HepG2 (cell line): ENCODE data around the gene CDK18. TPM values are rescaled to one million over a fixed set of nuclear protein-coding genes. Genes with fewer than 3 reads are reported as not detected.
A peak's percentile ranks its signal among the peaks of the same experiment; 100 is the strongest.

ENCODE experiments used
- ADNP ChIP-seq: sonication (generic); formaldehyde crosslinking; IDR thresholded peaks from 2 replicates; pipeline ENCODE4 v1.4.0; 2020; ENCODE audit warnings: missing genetic modification reagents
- CHD2 ChIP-seq: IDR thresholded peaks from 2 replicates; pipeline ENCODE4 v1.6.1; 2011; ENCODE audit warnings: low read depth, low read length, improper control_type of control experiment
- DZIP1 ChIP-seq: sonication (generic); formaldehyde crosslinking; IDR thresholded peaks from 2 replicates; pipeline ENCODE4 v1.5.0; 2020; ENCODE audit warnings: mild to moderate bottlenecking, missing genetic modification reagents
- ELF1 ChIP-seq: sonication (generic); formaldehyde crosslinking; IDR thresholded peaks from 2 replicates; pipeline ENCODE4 v1.4.0; 2020; ENCODE audit warnings: missing genetic modification reagents
- HDAC2 ChIP-seq: sonication (generic); formaldehyde crosslinking; IDR thresholded peaks from 2 replicates; pipeline ENCODE4 v1.4.0; 2020; ENCODE audit warnings: missing genetic modification reagents
- JUND ChIP-seq: sonication (generic); formaldehyde crosslinking; IDR thresholded peaks from 2 replicates; pipeline ENCODE4 v1.8.0; 2022; ENCODE audit warnings: mild to moderate bottlenecking, missing genetic modification reagents
- KMT2B ChIP-seq: IDR thresholded peaks from 2 replicates; pipeline ENCODE4 v1.6.1; 2016; ENCODE audit warnings: missing genetic modification reagents, missing compliant biosample characterization
- MEIS2 ChIP-seq: sonication (generic); formaldehyde crosslinking; IDR thresholded peaks from 2 replicates; pipeline ENCODE4 v1.9.0; 2021; ENCODE audit warnings: mild to moderate bottlenecking, missing genetic modification reagents
- NFE2L1 ChIP-seq: sonication (generic); formaldehyde crosslinking; IDR thresholded peaks from 2 replicates; pipeline ENCODE4 v1.4.0; 2020; ENCODE audit warnings: missing genetic modification reagents, mild to moderate bottlenecking, borderline replicate concordance
- PHF20 ChIP-seq: sonication (generic); formaldehyde crosslinking; IDR thresholded peaks from 2 replicates; pipeline ENCODE4 v1.5.0; 2020; ENCODE audit warnings: mild to moderate bottlenecking, missing genetic modification reagents
- RXRB ChIP-seq: IDR thresholded peaks from 2 replicates; pipeline ENCODE4 v1.6.1; 2016; ENCODE audit warnings: borderline replicate concordance, missing genetic modification reagents, missing compliant biosample characterization
- SP5 ChIP-seq: IDR thresholded peaks from 2 replicates; pipeline ENCODE4 v1.6.1; 2016; ENCODE audit warnings: low read depth, borderline replicate concordance
- TOE1 ChIP-seq: sonication (generic); formaldehyde crosslinking; IDR thresholded peaks from 2 replicates; pipeline ENCODE4 v1.4.0; 2020; ENCODE audit warnings: mild to moderate bottlenecking, missing genetic modification reagents
- ZBTB20 ChIP-seq: sonication (generic); formaldehyde crosslinking; IDR thresholded peaks from 2 replicates; pipeline ENCODE4 v1.8.1; 2023; ENCODE audit warnings: missing genetic modification reagents, low read depth, mild to moderate bottlenecking, borderline replicate concordance
- ZBTB46 ChIP-seq: sonication (generic); formaldehyde crosslinking; IDR thresholded peaks from 2 replicates; pipeline ENCODE4 v1.4.0; 2020; ENCODE audit warnings: mild to moderate bottlenecking, missing genetic modification reagents, borderline replicate concordance
- ZKSCAN8 ChIP-seq: IDR thresholded peaks from 2 replicates; pipeline ENCODE4 v1.6.1; 2016; ENCODE audit warnings: borderline replicate concordance, missing genetic modification reagents, missing compliant biosample characterization
- ZNF672 ChIP-seq: sonication (generic); formaldehyde crosslinking; IDR thresholded peaks from 2 replicates; pipeline ENCODE4 v1.8.1; 2022; ENCODE audit warnings: missing genetic modification reagents
- ZNF816 ChIP-seq: sonication (generic); formaldehyde crosslinking; IDR thresholded peaks from 2 replicates; pipeline ENCODE4 v1.8.0; 2022; ENCODE audit warnings: missing genetic modification reagents, mild to moderate bottlenecking, borderline replicate concordance
- ZSCAN31 ChIP-seq: sonication (generic); formaldehyde crosslinking; IDR thresholded peaks from 2 replicates; pipeline ENCODE4 v1.5.0; 2020; ENCODE audit warnings: low read depth, mild to moderate bottlenecking, missing genetic modification reagents
- ZZZ3 ChIP-seq: sonication (generic); formaldehyde crosslinking; IDR thresholded peaks from 2 replicates; pipeline ENCODE4 v1.4.0; 2020; ENCODE audit warnings: missing genetic modification reagents, mild to moderate bottlenecking, borderline replicate concordance
- polyA plus RNA-seq, 8 experiments: library from polyadenylated mRNA; depleted of rRNA in 3 of 8; stranded (reverse) in 7 of 8; unstranded in 1 of 8; fragments of >200 nt; fragmentation: Illumina TruSeq in 4 of 8; extraction: Trizol in 4 of 8; gene quantifications; 2 replicates each; pipeline versions ENCODE4 v1.2.1 to v1.2.3, GENCODE V29; 2011 to 2016; ENCODE audit warnings: low read depth in 4 of 8, missing spikeins in 1 of 8, mixed read lengths in 1 of 8; ENCODE audit not compliant: insufficient read depth in 1 of 8
- total RNA-seq, 5 experiments: library from RNA; depleted of rRNA; stranded (reverse); fragments of >200 nt; fragmentation: Illumina TruSeq; extraction: Trizol; gene quantifications; 2 replicates each; pipeline ENCODE4 v1.2.3, GENCODE V29; 2016; ENCODE audit warnings: low read depth in 1 of 5
- TF ChIP-seq, protein P1 (sequence below): sonication (generic); formaldehyde crosslinking; IDR thresholded peaks from 2 replicates; pipeline ENCODE4 v1.8.1; 2023; ENCODE audit warnings: missing genetic modification reagents, inconsistent platforms, borderline replicate concordance
- TF ChIP-seq, protein P2 (sequence below): IDR thresholded peaks from 2 replicates; pipeline ENCODE4 v1.6.1; 2016; ENCODE audit warnings: mild to moderate bottlenecking, missing biosample characterization, missing genetic modification reagents

The CDK18 gene
- total and polyA plus RNA-seq, 2 of the 13 experiments (the other 11 are each of a cell fraction or from before 2014, with no cell fraction given), result 6.4 to 38.8 TPM

DNA sequence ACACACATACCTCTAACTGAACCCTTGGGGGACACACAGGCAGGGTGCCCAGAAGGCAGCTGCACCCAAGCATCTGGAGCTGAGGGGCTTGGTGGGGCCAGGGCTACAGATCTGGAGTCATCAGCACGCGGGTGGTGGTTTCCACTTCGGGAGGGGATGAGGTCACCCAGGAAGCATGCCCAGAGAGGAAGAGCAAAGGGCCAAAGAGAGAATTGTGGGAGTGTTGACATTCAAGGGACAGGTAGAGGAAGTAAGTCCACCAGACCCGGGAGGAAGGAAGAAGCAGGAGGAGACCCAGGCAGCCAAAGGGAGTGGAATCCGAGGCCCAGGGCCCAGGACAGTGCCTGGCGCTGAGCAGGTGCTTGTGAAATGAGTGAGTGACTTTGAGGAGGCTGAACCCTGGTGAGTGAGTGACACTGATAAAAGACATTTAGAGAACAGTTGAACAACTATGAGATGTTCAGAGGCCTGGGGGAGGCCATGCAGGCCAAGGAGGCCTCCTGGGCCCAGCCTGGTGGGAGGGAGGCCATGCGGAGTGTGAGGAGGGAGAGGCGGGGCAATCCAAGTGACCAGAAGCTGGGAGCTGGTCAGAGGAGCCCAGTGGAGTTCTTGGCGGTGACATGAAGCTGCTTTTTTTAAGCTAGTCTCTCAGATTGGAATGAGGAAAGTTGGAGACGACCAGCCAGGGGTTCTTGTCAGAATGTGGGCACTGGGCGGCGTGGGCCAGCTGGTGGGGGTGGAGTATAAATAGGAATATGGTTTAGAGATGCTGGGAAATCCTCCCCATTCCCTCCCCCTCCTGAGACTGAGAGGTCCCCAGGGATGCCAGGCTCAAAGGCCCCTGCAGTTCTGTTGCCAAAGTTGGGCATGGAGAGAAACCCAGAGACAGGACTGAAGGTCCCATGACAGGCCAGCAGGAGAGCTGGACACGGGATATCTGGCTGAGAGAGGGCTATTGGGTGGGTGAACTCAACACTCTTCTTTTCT is 7.9 kb downstream of the CDK18 start (continued):
- TF ChIP-seq ZBTB20 (CRISPR knock-in tag) (peak; percentile 29; the same call in 1 of the 2 replicates), ZKSCAN8 (CRISPR knock-in tag) (0 out of 2 replicates have a peak, but pooled peaks have one; percentile 16), PHF20 (CRISPR knock-in tag) (peak; percentile 60; the same call in 1 of the 2 replicates), DZIP1 (CRISPR knock-in tag) (no peak), HDAC2 (CRISPR knock-in tag) (peak; percentile 42; the same call in 1 of the 2 replicates), SP5 (CRISPR knock-in tag) (0 out of 2 replicates have a peak, but pooled peaks have one; percentile 39), ELF1 (peak; percentile 64), ZZZ3 (CRISPR knock-in tag) (0 out of 2 replicates have a peak, but pooled peaks have one; percentile 52), ZNF672 (CRISPR knock-in tag) (no peak), ZSCAN31 (no peak), ZNF816 (CRISPR knock-in tag) (no peak), TOE1 (CRISPR knock-in tag) (no peak), CHD2 (no peak), KMT2B (CRISPR knock-in tag) (no peak), ZBTB46 (CRISPR knock-in tag) (no peak), RXRB (CRISPR knock-in tag) (peak; percentile 28; the same call in 1 of the 2 replicates), NFE2L1 (no peak), JUND (CRISPR knock-in tag) (peak; percentile 60; the same call in 1 of the 2 replicates), ADNP (no peak), MEIS2 (CRISPR knock-in tag) (peak; percentile 61; the same call in 1 of the 2 replicates)
- TF ChIP-seq, protein P1, sequence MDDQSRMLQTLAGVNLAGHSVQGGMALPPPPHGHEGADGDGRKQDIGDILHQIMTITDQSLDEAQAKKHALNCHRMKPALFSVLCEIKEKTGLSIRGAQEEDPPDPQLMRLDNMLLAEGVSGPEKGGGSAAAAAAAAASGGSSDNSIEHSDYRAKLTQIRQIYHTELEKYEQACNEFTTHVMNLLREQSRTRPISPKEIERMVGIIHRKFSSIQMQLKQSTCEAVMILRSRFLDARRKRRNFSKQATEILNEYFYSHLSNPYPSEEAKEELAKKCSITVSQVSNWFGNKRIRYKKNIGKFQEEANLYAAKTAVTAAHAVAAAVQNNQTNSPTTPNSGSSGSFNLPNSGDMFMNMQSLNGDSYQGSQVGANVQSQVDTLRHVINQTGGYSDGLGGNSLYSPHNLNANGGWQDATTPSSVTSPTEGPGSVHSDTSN (CRISPR knock-in tag), result no peak
- TF ChIP-seq, protein P2, sequence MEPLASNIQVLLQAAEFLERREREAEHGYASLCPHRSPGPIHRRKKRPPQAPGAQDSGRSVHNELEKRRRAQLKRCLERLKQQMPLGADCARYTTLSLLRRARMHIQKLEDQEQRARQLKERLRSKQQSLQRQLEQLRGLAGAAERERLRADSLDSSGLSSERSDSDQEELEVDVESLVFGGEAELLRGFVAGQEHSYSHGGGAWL (CRISPR knock-in tag), result no peak
